Panc1 (cell line): ENCODE data around the gene KIF26B.

Experiments
- POLR2AphosphoS5 ChIP-seq: IDR thresholded peaks from 2 replicates; pipeline ENCODE4 v1.6.1; 2012; ENCODE audit warnings: mild to moderate bottlenecking, low read depth, low read length, moderate library complexity
- REST ChIP-seq, 2 experiments: IDR thresholded peaks; 2 replicates each; pipeline ENCODE4 v1.6.1; 2011 to 2012; ENCODE audit warnings: low read depth in 2 of 2, control low read depth in 1 of 2, low read length in 1 of 2, mild to moderate bottlenecking in 1 of 2, moderate library complexity in 1 of 2; ENCODE audit not compliant: insufficient read depth in 1 of 2
- SIN3A ChIP-seq: IDR thresholded peaks from 2 replicates; pipeline ENCODE4 v1.6.1; 2012; ENCODE audit warnings: low read depth, mild to moderate bottlenecking, low read length, moderate library complexity, borderline replicate concordance; ENCODE audit not compliant: insufficient read depth
- TCF7L2 ChIP-seq: IDR thresholded peaks from 2 replicates; pipeline ENCODE4 v1.6.1; 2011; ENCODE audit warnings: mild to moderate bottlenecking, low read depth, low read length, inconsistent platforms
- TF ChIP-seq, protein P1 (sequence below): fragments of 450-650 bp; IDR thresholded peaks from 2 replicates; pipeline ENCODE4 v1.5.1; 2017; ENCODE audit warnings: mild to moderate bottlenecking

DNA sequence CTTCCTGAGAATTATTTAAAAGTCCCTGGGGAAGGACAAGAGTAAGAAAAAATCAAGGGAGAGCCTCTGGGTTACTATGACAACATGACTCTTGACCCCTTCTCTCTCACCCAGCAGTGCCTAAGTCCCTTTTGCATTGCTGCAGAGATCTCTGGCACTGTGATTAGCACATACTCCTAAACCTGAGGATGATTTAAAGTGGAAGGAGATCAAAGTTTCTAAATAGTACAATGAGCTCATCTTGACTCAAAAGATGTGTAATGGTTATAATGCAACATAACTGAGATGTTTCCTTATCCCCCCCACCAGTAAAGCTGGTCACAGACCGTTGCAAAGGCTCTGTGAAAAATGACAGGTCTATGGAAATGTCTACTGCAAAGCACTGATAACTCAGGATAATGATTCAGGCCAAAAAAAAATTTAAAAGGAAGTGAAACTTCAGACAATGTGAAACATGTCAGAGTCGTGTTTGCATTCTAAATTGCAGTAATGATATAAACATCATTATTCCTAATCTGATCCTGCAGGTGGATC, 519.2 kb downstream of the KIF26B start:
- TF ChIP-seq POLR2AphosphoS5 (no peak), TCF7L2 (no peak), REST (IDR thresholded peaks at IDR 0.05; ENCODE audit: insufficient read depth in 1 of 2, low read depth in 2 of 2, low read length in 1 of 2) (no peak), SIN3A (no peak)
- TF ChIP-seq, protein P1, sequence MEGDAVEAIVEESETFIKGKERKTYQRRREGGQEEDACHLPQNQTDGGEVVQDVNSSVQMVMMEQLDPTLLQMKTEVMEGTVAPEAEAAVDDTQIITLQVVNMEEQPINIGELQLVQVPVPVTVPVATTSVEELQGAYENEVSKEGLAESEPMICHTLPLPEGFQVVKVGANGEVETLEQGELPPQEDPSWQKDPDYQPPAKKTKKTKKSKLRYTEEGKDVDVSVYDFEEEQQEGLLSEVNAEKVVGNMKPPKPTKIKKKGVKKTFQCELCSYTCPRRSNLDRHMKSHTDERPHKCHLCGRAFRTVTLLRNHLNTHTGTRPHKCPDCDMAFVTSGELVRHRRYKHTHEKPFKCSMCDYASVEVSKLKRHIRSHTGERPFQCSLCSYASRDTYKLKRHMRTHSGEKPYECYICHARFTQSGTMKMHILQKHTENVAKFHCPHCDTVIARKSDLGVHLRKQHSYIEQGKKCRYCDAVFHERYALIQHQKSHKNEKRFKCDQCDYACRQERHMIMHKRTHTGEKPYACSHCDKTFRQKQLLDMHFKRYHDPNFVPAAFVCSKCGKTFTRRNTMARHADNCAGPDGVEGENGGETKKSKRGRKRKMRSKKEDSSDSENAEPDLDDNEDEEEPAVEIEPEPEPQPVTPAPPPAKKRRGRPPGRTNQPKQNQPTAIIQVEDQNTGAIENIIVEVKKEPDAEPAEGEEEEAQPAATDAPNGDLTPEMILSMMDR: no peak
